Nephron progenitor cell (in vitro differentiated cells): ENCODE results near the gene LRRC14B.
"Not testable (repeated sequence)": the region's sequence is repeated elsewhere in the genome, so short reads cannot be mapped to it uniquely, and the experiment has no call there.

Experiments used
- DNase-seq: peaks from one replicate; pipeline ENCODE4 v3.0.0; 2021
- H3K27ac Mint-ChIP-seq: 2 replicates; pipeline ENCODE4 v1.8.0; 2021; ENCODE audit warnings: mild to moderate bottlenecking, moderate library complexity, mixed read lengths
- H3K27me3 Mint-ChIP-seq: 2 replicates; pipeline ENCODE4 v1.8.0; 2021; ENCODE audit warnings: mild to moderate bottlenecking, low read depth, mixed read lengths; ENCODE audit not compliant: poor library complexity
- H3K36me3 Mint-ChIP-seq: 2 replicates; pipeline ENCODE4 v1.8.0; 2021; ENCODE audit warnings: low read depth, mixed read lengths
- H3K4me1 Mint-ChIP-seq: 2 replicates; pipeline ENCODE4 v1.8.0; 2021; ENCODE audit warnings: mixed read lengths
- H3K4me3 Mint-ChIP-seq: 2 replicates; pipeline ENCODE4 v1.8.0; 2021; ENCODE audit warnings: mild to moderate bottlenecking, moderate library complexity, mixed read lengths
- H3K9me3 Mint-ChIP-seq: 2 replicates; pipeline ENCODE4 v1.8.0; 2021; ENCODE audit warnings: mild to moderate bottlenecking, moderate library complexity, mixed read lengths
- TF ChIP-seq, protein P1 (sequence below): fragments of 200-600 bp; sonication (generic); IDR thresholded peaks from 2 replicates; pipeline ENCODE4 v1.5.0; 2021; ENCODE audit warnings: antibody characterized with exemption

Gene LRRC14B

DNA sequence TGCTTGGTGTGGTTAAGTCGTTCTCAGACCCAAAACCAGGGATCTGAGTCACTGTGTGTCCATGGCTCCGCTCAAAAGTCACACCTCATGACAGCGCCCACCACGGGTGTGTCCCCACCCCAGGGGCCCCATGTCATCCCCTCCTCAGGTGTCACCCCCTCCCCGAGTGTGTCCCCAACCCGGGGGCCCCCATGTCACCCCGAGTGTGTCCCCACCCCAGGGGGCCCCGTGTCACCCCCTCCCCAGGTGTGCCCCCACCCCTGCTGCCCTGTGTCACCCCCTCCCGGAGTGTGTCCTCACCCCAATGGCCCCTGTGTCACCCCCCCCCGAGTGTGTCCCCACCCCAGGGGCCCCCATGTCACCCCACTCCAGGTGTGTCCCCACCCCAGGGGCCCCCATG, 5.1 kb downstream of the LRRC14B start:
- Mint-ChIP-seq H3K4me1 (peaks cover 30% of the 10 kb centered on the region), H3K27me3 (peaks cover 4% of the 10 kb centered on the region), H3K27ac (no peak overlapping the region), H3K9me3 (no peaks in the 10 kb centered on the region), H3K4me3 (no peak overlapping the region), H3K36me3 (no peaks in the 10 kb centered on the region)
- DNase-seq: no peak
- TF ChIP-seq, protein P1, sequence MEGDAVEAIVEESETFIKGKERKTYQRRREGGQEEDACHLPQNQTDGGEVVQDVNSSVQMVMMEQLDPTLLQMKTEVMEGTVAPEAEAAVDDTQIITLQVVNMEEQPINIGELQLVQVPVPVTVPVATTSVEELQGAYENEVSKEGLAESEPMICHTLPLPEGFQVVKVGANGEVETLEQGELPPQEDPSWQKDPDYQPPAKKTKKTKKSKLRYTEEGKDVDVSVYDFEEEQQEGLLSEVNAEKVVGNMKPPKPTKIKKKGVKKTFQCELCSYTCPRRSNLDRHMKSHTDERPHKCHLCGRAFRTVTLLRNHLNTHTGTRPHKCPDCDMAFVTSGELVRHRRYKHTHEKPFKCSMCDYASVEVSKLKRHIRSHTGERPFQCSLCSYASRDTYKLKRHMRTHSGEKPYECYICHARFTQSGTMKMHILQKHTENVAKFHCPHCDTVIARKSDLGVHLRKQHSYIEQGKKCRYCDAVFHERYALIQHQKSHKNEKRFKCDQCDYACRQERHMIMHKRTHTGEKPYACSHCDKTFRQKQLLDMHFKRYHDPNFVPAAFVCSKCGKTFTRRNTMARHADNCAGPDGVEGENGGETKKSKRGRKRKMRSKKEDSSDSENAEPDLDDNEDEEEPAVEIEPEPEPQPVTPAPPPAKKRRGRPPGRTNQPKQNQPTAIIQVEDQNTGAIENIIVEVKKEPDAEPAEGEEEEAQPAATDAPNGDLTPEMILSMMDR: no peak

DNA sequence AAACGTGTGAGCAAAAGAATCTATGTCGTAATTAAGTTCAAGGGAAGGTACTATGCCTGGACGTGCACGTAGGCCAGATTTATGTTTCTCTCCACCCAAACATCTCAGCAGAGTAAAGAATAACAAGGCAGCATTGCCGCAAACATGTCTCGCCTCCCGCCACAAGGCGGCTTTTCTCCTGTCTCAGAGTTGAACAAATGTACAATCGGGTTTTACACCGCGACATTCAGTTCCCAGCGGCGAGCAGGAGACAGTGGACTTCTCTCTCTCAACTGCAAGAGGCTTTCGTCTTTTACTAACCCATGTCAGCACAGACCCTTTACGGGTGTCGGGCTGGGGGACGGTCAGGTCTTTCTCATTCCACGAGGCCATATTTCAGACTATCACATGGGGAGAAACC, 5.7 kb downstream of the LRRC14B start:
- not testable (repeated sequence) for H3K4me3 Mint-ChIP-seq, H3K27me3 Mint-ChIP-seq, H3K36me3 Mint-ChIP-seq, H3K9me3 Mint-ChIP-seq, DNase-seq, H3K27ac Mint-ChIP-seq
- H3K4me1 Mint-ChIP-seq: peaks cover 37% of the 10 kb centered on the region

DNA sequence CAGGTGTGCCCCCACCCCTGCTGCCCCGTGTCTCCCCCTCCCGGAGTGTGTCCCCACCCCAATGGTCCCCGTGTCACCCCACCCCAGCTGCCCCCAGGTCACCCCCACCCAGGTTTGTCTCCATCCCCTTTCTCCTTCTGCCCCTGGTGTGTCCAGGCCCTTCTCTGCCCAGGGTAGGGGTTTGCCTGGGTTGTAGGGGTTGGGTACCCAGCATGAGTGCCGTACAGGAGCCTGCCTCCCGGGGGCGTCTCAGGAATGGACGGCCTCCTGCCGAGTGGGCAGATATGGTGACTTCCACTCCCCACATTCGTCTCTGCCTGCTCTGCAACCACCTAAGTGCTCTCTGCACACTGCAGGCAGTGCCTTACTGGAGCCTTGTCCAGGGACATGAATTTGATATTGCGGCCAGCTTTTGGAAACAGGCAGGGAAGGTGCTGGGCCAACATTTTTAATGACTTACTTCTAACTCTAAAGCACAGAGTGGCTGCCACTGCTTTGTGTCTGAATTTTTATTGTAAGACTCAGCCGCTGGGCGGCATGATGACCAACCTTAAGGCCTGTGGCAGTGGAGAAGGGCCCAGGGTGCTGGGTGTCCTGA, 6.7 kb downstream of the LRRC14B start:
- TF ChIP-seq, protein P1: no peak
- Mint-ChIP-seq H3K4me1 (peaks cover 44% of the 10 kb centered on the region), H3K36me3 (peaks cover 5% of the 10 kb centered on the region), H3K9me3 (no peaks in the 10 kb centered on the region), H3K4me3 (no peak overlapping the region), H3K27ac (no peak overlapping the region), H3K27me3 (peaks cover 4% of the 10 kb centered on the region)
- DNase-seq: no peak

DNA sequence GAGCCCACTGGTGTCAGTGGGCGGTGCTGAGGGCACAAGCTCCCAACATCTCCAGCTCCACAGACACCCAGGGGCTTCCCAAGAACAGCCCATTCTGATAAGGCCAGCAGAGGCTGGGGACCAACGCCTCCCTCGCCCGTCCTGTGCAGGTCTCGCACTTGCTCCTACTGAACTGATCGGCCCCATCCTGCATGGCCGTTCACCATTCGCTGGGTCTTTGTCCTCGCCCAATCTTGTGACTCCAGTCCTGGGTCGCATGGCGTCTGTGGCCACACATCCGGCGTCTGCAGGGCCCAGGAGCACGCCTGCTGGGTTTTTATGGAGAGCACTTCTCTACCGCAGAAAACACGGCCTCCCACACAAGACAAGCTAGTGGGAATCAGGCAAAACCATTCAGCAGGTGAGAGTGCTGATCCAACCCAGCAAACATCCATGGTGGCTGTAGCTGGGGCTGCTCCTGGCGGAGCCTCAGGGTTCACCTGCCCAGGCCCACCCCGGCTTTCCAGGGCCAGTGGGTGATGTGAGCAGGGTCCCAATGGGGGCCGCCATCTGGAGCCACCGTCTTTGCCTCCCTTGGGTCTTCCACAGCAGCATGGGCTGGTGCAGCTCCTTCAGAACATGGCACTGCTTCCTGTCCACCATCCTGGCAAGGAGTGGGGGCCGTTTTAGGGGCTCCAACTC, 7.4 kb downstream of the LRRC14B start:
- DNase-seq: no peak
- TF ChIP-seq, protein P1: no peak
- H3K4me1 Mint-ChIP-seq: peaks cover 44% of the 10 kb centered on the region
- H3K9me3 Mint-ChIP-seq: no peaks in the 10 kb centered on the region
- peaks cover 4% of the 10 kb centered on the region for H3K27me3 Mint-ChIP-seq
- no peak overlapping the region for H3K4me3 Mint-ChIP-seq
- peaks cover 7% of the 10 kb centered on the region for H3K36me3 Mint-ChIP-seq
- no peak overlapping the region for H3K27ac Mint-ChIP-seq

DNA sequence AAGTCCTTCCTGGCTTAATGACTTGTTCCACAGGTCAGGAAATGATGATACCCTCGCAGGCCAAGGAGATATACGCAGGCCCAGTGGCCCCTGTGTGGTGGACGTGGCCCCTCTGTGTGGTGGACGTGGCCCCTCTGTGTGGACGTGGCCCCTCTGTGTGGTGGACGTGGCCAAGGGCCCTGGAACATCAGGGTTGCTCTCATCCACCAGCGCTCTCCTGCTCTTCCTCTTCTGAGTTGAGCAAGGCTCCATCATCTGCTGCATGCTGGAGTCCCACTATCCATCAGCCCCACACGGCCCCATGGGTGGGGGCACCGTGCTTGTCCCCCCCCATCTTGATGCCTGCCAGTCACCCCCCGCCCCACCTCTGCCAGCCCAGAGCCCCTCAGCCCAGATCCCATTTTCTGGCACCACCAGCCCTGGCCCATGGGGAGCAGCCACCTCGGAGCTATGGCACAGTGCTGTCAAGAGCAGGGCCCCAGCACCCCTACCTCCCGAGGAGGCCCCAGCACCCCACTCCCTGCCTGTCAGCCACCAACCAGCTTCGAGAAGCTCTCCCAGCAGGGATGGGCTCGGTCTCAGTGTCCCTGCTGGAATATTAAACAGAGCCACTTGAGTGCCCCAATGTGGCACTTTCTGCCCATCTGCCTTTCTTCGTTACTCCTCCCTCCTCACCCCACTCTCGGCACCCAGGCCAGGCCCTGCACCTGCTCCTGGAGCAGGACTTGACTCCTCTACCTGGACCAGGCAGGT, 8.1 kb downstream of the LRRC14B start:
- Mint-ChIP-seq H3K27ac (no peak overlapping the region), H3K36me3 (peaks cover 14% of the 10 kb centered on the region), H3K4me3 (no peak overlapping the region), H3K9me3 (no peaks in the 10 kb centered on the region), H3K27me3 (peaks cover 4% of the 10 kb centered on the region), H3K4me1 (peaks cover 44% of the 10 kb centered on the region)
- DNase-seq: no peak
- TF ChIP-seq, protein P1: no peak

DNA sequence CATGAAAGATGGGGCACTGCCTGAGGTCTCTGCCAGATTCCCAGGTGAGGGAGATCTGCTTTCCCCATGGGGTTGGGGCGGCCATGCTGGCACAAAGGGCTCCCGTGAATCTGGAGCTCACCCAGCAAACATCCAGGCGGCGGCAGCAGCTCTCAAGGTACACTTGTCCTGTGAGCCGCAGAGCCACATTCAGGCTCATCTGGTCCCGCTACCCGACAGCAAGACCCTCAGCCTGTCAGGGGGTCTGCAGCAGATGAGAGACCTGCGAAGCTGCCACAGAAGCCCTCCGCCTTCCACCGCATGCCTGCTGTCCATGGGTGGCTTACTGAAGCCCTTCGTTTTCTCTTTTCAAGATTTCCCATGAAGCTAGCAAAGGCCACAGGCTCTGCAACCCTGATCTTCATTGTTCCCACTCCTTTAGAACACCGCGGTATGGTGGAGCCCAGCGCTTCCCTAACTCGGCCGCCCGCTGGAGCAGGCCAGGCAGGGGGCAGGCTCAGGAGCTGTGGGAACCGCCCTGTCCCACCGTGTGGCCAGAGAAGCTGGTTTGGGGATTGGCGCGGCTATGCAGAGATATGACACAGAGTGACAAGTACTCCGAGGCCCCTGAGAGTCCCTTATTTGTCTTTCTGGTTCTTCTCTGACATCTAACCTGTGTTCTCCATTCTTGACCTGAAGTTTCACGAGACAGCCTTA, 8.8 kb downstream of the LRRC14B start:
- DNase-seq: no peak
- Mint-ChIP-seq H3K4me3 (peak overlapping the region; percentile 34), H3K36me3 (peaks cover 21% of the 10 kb centered on the region), H3K27me3 (peaks cover 4% of the 10 kb centered on the region), H3K27ac (peak overlapping the region; percentile 45), H3K9me3 (no peaks in the 10 kb centered on the region), H3K4me1 (peaks cover 43% of the 10 kb centered on the region)
- TF ChIP-seq, protein P1: no peak
